ENCODE measurements around the gene C1QTNF1. TPM values are rescaled to one million over a fixed set of nuclear protein-coding genes. Genes with fewer than 3 reads are reported as not detected.
"Not testable (repeated sequence)": the region's sequence is repeated elsewhere in the genome, so short reads cannot be mapped to it uniquely, and the experiment has no call there.

Gene C1QTNF1
- total RNA-seq, 2 donors from 2014 or later, result 14.6 to 16.7 TPM

DNA sequence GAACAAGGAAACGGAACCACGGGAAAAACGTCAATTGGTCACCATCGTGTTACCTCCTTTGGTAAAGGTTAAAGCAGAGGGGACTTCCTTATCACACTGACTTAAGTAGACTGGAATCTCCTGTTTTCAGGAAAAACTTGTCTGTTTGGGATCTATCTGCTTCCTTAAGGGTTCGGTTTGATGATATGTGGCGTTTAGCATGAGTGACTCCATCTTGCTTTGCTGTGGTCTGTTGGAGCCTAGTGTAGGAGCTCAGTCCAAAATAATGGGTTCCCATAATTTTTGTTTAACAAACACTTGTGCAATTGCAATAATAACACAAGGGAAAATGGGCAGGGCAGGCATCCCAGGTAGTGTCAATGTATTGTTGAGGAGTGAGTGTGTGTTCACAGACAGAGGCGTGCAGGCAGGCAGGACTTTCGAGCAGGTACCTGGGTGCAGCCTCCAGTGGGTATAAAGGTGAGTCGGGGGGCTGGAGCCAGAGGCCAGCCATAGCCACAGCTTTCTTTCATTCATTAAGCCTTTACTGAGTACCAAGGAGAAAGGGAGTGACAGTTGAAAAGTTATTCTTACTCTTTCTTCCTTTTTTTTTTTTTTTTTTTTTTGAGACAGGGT is 46.4 kb downstream of the C1QTNF1 start:
- DNase-seq (no peak), ATAC-seq (no peak)
- intact Hi-C loops (cut with DNase I, micrococcal nuclease), result no loop called here

DNA sequence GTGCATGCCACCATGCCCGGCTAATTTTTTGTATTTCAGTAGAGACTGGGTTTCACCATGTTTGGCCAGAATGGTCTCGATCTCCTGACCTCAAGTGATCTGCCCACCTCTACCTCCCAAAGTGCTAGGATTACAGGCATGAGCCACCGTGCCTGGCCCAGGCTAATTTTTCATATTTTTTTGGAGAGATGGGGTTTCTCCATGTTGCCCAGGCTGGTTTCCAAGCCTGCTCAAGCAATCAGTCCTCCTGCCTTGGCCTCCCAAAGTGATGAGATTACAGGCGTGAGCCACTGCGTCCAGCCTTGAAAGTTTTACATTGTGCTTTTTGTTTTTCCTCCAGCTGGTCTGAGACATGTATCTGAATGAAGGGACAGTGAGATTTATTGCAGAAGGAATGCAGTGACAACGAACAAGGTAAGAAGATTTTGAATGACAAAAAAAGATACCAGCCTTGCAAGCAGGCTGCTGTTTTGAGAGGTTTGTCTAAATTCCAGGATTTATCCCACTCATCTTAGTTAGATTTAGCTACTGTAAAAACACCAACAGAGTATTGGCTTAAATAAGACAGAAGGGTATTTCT is 47.3 kb downstream of the C1QTNF1 start:
- intact Hi-C loops (cut with DNase I, micrococcal nuclease), result no loop called here
- ATAC-seq (no peak), DNase-seq (no peak)

DNA sequence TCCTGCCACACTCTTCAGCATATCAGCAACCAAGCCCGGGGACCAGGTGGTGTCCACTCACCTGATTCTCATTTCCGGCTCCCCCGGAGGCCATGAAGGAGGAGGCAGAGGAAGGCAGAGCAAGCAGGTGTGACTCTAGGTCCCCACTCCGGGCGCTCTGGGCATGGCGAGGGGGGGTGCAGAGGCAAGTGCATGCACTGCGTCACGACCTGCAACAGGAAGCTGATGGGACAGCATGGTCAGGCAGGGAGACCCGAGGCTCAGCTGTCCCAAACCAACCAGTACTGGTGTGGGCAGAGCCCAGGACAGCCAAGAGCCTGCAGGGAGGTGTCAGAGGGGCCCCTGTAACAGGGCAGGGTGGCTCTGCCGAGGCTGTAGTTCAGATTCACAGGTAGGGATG is 48.6 kb downstream of the C1QTNF1 start:
- intact Hi-C loops (cut with DNase I, micrococcal nuclease), result no loop called here
- DNase-seq (no peak), ATAC-seq (no peak)

DNA sequence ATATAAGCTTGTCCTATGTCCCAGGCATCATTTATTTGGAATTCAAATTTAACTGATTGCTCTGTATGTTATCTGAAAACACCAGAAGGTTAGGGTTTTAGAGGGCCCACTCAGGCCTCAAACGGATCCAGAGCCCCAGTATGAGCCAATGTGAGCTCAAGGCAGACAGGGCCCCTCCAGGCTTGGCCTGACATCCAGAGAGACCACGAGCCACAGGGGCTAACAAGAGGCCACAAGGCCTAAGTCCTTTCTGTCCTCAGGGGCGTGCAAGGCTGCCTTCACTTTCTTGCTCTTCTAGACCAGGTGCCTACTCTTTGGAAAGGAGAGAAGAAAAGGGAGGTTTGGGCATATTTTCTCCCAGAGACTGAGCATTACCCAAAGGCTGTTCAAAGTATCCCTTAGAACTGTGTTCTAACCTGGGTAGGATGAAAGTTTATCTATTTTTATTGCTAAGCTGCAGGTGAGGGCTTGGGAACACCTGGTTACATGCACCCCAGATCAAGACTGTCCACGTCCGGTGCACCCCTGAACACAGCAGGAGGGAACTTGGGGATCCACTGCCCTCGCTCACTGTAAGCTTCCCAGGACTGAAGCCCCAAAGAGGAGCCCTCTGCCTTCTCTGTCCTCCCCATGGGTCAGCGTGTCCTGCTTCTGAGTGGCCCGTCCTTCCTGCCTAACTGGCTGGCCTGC is 49.2 kb downstream of the C1QTNF1 start:
- ATAC-seq, result peak; percentile 1
- intact Hi-C loops (cut with DNase I, micrococcal nuclease), result no loop called here
- DNase-seq, result no peak

DNA sequence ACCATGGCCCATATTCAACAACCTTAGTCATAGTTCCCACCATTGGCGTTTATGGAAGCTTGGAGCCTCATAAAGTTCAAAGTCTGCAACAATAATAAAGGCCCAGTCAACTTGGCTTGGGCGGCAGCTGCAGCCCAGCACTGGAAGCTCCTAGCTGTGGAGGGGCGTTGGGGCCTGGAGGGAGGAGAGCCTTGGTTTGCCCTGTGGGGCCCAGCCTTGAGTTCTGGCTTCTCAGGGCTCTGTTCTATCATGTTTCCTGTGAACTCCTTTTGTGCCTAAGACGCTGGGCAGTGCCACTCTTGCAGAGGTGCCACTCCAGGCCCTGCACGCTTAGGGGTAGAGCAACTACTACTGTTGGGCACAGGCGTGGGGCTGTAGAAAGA is 49.7 kb downstream of the C1QTNF1 start:
- intact Hi-C loops (cut with DNase I, micrococcal nuclease), result no loop called here
- ATAC-seq (peak; percentile 75), DNase-seq (peak; percentile 77 to 78)

DNA sequence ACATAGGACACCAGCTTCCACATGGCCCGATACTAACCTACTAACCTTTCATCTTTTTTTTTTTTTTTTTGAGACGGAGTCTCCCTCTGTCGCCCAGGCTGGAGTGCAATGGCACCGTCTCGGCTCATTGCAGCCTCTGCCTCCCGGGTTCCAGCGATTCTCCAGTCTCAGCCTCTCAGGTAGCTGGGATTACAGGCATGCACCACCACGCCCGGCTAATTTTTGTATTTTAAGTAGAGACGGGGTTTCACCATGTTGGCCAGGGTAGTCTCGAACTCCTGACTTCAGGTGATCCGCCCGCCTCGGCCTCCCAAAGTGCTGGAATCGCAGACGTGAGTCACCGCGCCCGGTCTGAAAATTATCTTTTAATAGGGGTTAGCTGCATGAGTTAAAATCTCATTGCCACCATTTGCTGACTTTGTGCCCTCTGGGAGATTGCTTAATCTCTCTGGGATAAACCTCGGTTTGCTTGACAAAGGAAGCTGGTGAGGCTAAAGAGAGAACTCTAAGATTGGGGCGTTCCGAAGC is 50.2 kb downstream of the C1QTNF1 start:
- intact Hi-C loops (cut with DNase I, micrococcal nuclease); ATAC-seq; DNase-seq: not testable (repeated sequence)

DNA sequence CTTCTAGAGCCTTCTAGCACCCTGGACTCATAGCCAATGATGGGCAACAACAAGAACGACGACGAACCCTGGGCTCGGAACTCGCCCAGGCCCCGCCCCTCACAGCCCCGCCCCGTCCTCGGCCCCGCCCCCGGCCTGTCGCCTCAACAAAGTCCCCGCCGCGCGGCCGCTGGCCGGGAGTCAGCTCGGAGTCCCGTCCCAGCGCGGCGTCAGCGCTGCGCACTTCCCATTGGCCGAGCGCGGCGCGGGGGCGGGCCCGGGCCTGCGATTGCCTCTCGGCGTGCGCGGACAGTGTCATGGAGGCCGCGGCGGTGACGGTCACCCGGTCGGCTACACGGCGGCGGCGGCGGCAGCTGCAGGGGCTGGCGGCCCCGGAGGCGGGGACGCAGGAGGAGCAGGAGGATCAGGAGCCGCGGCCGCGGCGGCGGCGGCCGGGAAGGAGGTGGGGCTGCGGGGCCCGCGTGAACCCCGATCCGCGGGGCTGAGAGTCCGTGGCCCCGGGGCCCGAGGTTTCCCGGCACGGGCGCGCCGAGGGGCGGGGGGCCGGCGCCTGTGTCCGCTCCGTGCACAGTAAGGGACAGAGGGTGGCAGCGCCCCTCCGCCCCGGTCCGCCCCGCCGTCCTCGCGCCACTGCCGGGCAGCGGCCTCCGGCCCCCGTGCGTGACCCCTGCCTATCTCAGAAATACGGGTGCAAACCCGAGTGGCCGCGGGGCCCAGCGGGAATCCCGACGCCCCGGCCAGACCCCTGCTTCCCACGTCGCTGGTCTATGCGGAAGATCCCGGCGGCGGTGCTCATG is 50.9 kb downstream of the C1QTNF1 start, which contains the start of gene ENGASE:
Gene ENGASE, plus strand, starts transcription at position 176 of the 797 bp plus-strand sequence. Its CDS starts 121 bp downstream, at position 297.
- intact Hi-C loops (cut with DNase I, micrococcal nuclease), result no loop called here
- ATAC-seq, result peak; percentile 78
- DNase-seq, result peak; percentile 91 to 95

DNA sequence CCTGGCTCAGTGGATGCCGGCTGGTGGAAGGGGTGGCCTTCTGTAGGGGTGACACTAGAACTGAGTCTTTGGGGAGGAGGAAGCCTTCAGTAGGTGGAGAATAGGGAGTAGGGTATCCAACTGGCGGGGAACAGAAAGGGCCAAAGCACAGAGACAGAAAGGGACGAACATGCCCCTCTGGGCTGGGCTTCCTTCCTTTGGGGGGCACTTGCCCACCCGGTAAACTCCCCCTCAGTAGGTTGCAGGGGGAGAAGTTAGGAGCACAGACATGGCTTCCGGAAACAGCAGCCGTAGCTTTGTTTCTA is 51.4 kb downstream of the C1QTNF1 start:
- ATAC-seq, result no peak
- no peak for DNase-seq
- intact Hi-C loops (cut with DNase I, micrococcal nuclease), result no loop called here

DNA sequence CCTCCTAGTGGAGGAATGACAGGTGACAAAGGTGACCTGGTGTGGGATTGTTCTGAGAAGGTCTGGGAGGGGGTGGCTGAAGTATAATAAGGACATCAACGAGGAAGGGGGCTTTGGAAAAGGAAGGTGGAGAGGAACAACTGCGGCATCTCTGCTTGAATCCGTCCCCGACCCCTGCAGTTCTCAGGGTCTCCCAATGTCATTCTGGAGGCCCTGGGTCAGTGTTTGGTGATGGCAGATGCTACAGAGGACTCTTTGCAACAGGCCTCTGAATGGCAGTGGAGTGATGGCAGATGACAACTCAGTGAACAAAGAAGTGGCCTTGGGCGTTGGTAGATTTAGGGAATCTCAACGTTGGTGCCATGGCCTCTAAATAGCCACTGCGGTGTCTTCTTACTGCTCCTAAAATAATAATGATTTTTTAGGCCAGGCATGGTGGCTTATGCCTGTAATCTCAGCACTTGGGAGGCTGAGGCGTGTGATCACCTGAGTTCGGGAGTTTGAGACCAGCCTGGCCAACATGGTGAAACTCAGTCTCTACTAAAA is 52.0 kb downstream of the C1QTNF1 start:
- intact Hi-C loops (cut with DNase I, micrococcal nuclease), result no loop called here
- DNase-seq, result no peak

DNA sequence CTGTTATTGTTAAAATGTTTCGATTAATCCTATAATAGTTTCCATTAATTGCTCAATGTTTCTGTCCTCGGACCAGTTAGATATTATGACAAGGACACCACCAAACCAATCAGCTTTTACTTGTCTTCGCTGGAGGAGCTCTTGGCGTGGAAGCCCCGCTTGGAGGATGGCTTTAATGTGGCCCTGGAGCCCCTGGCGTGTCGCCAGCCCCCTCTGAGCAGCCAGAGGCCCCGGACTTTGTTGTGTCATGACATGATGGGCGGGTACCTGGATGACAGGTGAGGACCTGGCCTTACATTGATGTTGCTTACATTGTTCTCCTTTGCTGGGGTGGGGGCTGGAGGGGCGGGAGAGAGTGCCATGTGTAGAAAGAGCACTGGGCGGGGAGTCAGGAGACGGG is 53.6 kb downstream of the C1QTNF1 start:
- ATAC-seq, result no peak
- DNase-seq, result no peak
- intact Hi-C loops (cut with DNase I, micrococcal nuclease), result no loop called here

More for the DNA sequence above, 52.0 kb downstream of the C1QTNF1 start:
- ATAC-seq, result no peak

DNA sequence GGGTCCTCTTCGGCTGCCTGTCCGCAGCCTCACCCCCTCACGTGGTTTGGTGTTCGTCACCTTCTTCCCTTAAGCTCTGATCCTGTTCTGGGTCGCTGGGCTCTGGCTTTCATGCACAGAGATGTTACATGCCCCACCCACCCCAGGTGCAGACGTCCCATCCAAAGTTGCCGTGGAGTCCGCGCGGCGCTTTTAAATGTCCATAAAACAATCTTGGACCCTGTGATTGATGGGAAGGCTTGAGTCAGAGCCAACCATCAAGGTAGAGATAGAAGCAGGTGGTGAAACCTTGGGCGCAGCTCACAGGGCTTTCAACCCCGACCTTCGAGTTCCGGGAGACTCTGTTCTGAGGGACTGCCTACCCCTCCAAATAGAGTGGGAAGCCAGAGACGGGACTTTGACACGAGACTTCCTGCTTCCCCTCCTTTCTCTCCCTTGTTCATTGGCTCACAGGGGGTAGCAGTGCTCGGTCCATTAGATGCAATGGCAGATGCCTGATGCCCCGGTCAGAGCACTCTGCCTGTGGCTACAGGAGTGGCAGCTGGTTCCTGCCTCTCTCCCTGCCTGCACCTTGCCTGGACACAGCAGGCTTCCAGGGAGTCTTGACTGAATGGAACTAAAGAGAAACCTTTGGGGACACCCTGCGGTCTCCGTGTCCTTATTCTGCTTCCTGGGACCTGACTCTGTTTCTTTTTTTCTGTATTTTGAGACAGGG is 54.7 kb downstream of the C1QTNF1 start:
- intact Hi-C loops (cut with DNase I, micrococcal nuclease), result no loop called here
- DNase-seq (peak; percentile 60 to 69), ATAC-seq (peak; percentile 6)

DNA sequence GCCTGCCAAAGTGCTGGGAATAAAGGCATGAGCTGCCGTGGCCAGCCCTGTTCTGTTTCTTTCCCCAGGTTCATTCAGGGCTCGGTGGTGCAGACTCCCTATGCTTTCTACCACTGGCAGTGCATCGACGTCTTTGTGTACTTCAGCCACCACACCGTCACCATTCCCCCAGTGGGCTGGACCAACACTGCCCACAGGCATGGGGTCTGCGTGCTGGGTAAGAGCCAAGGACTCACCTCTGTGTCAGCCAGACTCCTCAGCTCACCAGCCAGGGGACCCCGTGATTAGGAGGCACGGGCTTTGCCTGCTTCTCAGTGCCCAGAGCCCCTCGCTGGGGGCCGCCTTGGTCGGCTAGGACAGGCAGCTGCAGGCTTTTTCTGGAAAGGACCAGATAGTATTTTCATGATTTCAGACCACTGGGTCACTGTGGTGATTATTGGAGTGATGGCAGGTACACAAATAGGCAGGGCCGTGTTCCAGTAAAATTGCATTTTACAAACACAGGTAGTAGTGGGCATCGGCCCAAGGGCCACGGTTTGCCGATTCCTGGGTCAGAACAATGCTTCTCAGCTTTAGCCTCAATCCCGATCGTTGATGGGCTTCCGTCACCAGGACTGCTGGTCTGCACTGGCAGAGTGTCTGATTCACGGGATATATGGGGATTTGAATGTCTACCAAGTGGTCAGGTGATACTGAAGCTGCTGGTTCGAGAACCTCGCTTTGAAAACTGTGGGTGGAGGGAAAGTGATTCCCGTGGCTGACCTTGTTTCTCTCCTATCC is 55.6 kb downstream of the C1QTNF1 start:
- DNase-seq (no peak), ATAC-seq (no peak)
- intact Hi-C loops (cut with DNase I, micrococcal nuclease), result loop anchor here in 1 of 2 donors (10.0 kb wide), 1 partner anchor 305 kb away; no protein-coding TSS in a partner anchor

DNA sequence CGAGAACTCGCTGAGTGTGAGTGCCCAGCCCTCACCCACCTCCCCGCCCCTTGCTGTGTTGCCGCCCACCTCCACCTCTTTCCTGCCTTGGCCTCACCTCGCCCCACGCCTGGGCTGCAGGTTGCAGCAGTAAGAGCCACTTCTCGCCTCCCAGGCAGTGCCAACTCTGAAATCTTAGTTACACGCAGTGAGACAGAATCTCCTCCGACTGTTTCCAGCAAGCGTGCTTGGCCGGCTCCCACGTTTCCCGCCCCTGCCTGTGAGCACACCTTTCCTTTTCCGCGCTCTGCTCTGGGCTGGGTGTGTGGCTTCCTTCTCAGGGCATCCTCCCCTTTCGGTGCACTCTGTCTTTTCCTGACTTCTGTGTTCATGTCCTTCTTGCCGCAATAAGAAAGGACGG is 56.4 kb downstream of the C1QTNF1 start:
- intact Hi-C loops (cut with DNase I, micrococcal nuclease), result loop anchor here in 1 of 2 donors (10.0 kb wide), 1 partner anchor 304 kb away; no protein-coding TSS in a partner anchor
- DNase-seq, result no peak
- ATAC-seq, result no peak

DNA sequence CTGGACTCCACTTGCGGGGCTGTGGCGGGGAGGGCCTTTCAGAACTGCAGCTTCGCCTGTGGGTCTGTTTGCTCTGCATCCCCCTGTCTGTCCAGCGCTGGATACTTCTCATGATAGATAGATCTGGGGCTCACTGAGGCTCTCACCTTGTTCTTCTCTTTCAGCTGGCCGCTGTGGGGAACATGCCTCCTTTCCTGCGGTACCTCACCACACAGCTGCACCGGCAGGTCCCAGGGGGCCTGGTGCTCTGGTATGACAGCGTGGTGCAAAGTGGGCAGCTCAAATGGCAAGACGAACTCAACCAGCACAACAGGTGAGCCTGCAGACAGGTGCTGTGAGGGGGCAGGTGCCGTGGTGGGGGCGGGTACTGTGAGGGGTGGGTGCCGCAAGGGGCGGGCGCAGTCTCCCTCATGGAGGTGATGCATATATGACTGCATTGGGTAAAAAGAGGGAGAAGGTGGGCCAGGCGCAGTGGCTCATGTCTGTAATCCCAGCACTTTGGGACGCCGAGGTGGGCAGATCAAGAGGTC is 56.9 kb downstream of the C1QTNF1 start:
- ATAC-seq, result no peak
- intact Hi-C loops (cut with DNase I, micrococcal nuclease), result loop anchor here in 1 of 2 donors (10.0 kb wide), 1 partner anchor 304 kb away; no protein-coding TSS in a partner anchor
- DNase-seq, result no peak

DNA sequence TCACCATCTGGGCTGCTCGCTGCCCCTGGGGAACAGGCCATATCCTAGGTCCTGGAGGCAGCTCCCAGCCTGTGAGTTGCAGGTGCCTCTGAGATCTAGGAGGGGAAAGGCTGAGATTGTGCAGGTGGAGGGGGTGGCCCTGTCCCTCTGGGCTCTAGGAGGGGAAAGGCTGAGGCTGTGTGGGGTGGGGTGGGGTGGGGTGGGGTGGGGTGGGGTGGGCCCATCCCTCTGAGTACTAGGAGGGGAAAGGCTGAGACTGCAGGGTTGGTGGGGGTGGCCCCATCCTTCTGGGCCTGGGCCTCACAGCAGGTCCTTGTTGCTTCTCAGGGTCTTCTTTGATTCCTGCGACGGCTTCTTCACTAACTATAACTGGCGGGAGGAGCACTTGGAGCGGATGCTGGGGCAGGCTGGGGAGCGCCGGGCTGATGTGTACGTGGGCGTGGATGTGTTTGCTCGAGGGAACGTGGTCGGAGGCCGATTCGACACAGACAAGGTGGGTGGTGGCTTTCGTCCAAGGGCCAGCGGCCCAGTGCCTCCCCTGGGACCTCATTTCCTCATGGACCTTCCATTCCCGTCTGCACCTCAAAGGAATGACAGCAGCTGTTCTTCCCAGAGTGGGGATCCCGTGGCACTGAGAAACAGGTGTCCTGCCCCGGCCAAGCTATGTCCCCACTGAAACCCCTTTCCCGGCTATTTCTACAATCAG is 57.8 kb downstream of the C1QTNF1 start:
- intact Hi-C loops (cut with DNase I, micrococcal nuclease), result loop anchor here in 1 of 2 donors (10.0 kb wide), 1 partner anchor 303 kb away; no protein-coding TSS in a partner anchor
- DNase-seq, result no peak
- ATAC-seq, result peak; percentile 7

All from left colon (tissue), 2 donors.